ENCODE measurements around the gene SNUPN. TPM values are rescaled to one million over a fixed set of nuclear protein-coding genes. Genes with fewer than 3 reads are reported as not detected.
A peak's percentile ranks its signal among the peaks of the same experiment; 100 is the strongest.

The SNUPN gene
- total RNA-seq, 3 donors from 2014 or later = 18.7 to 23.9 (median 18.9) TPM

DNA sequence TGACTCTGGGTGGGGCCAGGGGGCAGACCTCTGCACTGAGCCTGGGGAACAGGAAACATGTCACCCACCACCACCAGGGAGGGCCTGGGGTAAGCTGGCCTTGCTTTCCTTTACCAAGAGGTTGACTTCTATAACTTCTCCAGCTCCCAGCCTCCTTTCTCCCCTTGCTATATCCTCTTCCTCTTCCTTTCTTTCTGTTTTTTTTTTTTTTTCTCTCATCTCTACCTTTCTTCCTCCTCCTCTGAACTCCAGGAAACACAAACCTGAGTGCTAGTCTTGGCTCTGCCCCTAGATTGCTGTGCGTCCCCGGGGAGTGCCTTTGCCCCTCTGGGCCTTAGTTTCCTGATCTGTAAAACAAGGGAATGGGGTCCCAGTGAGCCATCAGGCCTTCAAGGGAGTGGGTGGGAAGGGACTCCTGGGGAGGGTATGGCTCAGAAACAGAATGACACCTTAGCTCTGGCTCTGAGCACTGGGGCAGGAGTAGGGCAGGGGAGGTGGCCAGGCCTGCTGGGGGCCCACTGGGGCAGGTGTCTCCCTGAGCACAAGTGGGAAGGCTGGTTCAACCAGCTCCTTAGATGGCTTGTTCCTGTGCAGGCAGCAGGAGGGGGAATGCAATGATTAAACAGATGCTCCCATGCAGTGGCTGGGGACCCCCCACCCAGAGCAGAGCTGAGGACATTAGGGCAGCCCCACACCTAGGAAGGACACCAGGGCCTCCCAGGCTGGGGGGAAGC is 26.5 kb upstream of the SNUPN start:
- H3K9me3 ChIP-seq = no peaks in the 10 kb centered on the region
- peaks cover 50% of the 10 kb centered on the region for H3K4me1 ChIP-seq (ENCODE audit: low read depth)
- TF ChIP-seq, protein P1, sequence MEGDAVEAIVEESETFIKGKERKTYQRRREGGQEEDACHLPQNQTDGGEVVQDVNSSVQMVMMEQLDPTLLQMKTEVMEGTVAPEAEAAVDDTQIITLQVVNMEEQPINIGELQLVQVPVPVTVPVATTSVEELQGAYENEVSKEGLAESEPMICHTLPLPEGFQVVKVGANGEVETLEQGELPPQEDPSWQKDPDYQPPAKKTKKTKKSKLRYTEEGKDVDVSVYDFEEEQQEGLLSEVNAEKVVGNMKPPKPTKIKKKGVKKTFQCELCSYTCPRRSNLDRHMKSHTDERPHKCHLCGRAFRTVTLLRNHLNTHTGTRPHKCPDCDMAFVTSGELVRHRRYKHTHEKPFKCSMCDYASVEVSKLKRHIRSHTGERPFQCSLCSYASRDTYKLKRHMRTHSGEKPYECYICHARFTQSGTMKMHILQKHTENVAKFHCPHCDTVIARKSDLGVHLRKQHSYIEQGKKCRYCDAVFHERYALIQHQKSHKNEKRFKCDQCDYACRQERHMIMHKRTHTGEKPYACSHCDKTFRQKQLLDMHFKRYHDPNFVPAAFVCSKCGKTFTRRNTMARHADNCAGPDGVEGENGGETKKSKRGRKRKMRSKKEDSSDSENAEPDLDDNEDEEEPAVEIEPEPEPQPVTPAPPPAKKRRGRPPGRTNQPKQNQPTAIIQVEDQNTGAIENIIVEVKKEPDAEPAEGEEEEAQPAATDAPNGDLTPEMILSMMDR (IDR thresholded peaks at IDR 0.05) = no peak
- H3K4me3 ChIP-seq = no peak overlapping the region
- intact Hi-C loops (cut with DNase I, micrococcal nuclease) = no loop called here
- DNase-seq (no peak), ATAC-seq (no peak)
- H3K36me3 ChIP-seq (ENCODE audit: low read depth) = no peaks in the 10 kb centered on the region

DNA sequence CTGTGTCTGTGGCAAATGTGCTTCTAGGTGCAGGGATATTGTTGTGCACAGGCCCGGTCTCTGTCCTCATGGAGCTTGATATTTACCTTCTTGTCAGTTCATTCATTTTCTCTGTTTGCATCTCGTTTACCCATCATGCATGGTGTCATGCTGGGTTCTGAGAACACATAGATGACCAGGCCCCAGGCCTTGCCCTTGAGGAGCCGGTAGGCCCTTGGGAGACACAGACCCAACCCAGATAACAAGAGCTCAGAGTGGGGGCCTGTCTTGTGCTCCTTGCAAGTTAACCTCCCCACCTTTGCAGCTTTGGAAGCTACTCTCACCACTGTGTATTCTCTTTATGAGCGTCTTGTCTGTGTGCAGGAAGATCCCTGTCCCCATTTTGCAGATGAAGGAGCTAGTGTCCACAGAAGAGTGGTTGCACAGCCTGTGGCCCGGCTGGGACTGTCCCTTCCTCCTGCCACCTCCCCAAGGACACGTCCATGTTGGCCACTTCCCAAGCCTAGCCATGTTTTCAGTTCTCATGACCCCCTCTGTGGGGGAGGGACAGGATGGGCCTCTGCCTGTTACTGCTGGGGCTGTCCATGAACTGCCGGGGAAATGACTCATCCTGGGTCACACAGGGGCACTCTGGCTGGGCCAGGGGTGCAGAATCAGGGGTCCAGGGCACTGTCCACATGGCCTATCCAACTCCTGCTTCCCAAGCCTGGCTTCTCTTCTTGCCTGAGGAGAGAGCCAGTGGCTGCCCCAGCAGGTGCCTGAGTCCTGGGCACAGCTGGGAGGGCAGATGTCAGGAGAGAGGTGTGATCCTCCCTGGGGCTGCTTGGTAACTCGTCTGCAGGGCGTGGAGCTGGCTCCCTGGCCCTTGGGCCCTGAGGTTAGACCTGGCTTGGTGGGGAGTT is 25.6 kb upstream of the SNUPN start:
- H3K4me3 ChIP-seq = no peak overlapping the region
- H3K9me3 ChIP-seq = no peaks in the 10 kb centered on the region
- no peaks in the 10 kb centered on the region for H3K36me3 ChIP-seq (ENCODE audit: low read depth)
- TF ChIP-seq, protein P1 (IDR thresholded peaks at IDR 0.05) = no peak
- peak in 1 of 3 donors; percentile 58 for DNase-seq
- ATAC-seq = peak; percentile 24
- intact Hi-C loops (cut with DNase I, micrococcal nuclease) = no loop called here
- peaks cover 50% of the 10 kb centered on the region for H3K4me1 ChIP-seq (ENCODE audit: low read depth)

DNA sequence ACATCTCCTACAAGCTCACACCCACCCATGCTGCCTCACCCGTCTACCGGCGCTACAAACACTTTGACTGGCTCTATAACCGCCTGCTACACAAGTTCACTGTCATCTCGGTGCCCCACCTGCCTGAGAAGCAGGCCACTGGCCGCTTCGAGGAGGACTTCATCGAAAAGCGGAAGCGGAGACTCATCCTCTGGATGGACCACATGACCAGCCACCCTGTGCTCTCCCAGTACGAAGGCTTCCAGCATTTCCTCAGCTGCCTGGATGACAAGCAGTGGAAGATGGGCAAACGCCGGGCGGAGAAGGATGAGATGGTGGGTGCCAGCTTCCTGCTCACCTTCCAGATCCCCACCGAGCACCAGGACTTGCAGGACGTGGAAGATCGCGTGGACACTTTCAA is 24.3 kb upstream of the SNUPN start:
- TF ChIP-seq, protein P1 (IDR thresholded peaks at IDR 0.05) = no peak
- intact Hi-C loops (cut with DNase I, micrococcal nuclease) = loop anchor here in 1 of 2 donors (10.0 kb wide), 1 partner anchor 195 kb away; the partner anchor contains the start of gene SIN3A

DNA sequence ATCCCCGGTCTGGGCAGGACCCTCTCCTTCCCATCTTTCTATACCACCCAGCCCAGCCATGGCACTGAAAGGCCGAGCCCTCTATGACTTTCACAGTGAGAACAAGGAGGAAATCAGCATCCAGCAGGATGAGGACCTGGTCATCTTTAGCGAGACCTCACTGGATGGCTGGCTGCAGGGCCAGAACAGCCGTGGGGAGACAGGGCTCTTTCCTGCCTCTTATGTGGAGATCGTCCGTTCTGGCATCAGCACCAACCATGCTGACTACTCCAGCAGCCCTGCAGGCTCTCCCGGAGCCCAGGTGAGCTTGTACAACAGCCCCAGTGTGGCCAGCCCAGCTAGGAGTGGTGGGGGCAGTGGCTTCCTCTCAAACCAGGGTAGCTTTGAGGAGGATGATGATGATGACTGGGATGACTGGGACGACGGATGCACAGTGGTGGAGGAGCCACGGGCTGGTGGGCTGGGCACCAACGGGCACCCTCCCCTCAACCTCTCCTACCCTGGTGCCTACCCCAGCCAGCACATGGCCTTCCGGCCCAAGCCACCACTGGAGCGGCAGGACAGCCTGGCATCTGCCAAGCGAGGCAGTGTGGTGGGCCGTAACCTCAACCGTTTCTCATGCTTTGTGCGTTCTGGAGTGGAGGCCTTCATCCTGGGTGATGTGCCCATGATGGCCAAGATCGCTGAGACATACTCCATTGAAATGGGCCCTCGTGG is 23.7 kb upstream of the SNUPN start:
- Histone ChIP-seq H3K36me3 (ENCODE audit: low read depth) (no peaks in the 10 kb centered on the region), H3K4me3 (no peak overlapping the region), H3K9me3 (no peaks in the 10 kb centered on the region), H3K4me1 (ENCODE audit: low read depth) (peaks cover 50% of the 10 kb centered on the region)
- ATAC-seq (no peak), DNase-seq (no peak)
- TF ChIP-seq, protein P1 (IDR thresholded peaks at IDR 0.05) = no peak
- intact Hi-C loops (cut with DNase I, micrococcal nuclease) = loop anchor here in 1 of 2 donors (10.0 kb wide), 1 partner anchor 194 kb away; the partner anchor contains the start of gene SIN3A

More for the DNA sequence above, 24.3 kb upstream of the SNUPN start:
- Histone ChIP-seq H3K9me3 (no peaks in the 10 kb centered on the region), H3K4me3 (no peak overlapping the region), H3K4me1 (ENCODE audit: low read depth) (peaks cover 50% of the 10 kb centered on the region), H3K36me3 (ENCODE audit: low read depth) (no peaks in the 10 kb centered on the region)
- ATAC-seq (no peak), DNase-seq (no peak)

Measured in mucosa of descending colon (tissue), 3 donors.